ENCODE data around the gene GLP1R. TPM values are rescaled to one million over a fixed set of nuclear protein-coding genes. Genes with fewer than 3 reads are reported as not detected.

Gene GLP1R
- total RNA-seq, 4 donors from 2014 or later, result not detected

DNA sequence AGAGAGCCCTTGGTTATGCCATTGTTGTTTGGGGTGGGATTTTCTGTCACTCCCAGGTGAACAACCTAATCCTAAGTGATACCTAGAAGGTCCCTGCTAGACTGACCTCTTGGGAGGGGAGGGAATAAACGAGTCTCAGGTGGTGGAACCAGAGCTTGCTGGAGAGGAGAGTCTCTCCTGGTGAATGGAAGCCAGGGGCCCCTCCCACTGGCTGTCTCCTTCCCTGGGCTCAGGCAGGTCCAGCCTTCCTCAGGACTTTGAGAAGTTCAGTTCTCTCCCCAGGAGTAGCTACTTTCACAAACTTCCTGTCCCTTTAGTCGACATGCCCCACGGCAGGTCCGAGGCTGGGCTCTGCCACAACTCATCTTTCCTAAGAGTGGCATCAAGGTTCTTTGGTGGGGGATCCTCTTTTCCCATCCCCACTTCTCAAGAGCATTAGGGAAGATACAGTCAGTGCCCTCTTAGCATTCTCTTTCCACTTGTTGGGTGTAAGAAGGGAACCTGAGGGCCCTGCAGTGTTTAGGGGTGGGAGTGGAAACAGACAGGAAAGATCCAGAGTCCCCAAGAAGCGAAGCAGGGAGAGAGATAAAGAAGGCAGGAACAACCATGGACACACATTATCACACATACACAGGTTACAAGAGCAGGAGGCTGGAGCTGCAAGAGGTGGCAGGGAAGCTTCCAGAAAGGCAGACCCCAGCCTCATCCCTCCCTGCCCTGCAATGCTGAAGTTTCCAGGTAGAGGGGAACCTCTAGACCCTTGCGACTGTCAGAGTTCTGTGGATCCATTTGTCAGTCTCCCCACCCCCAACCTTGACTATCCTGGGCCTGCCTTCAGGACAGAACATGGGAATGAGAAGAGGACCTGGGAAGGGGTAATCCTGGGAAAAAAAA is 900 bp upstream of the GLP1R start:
- intact Hi-C loops (cut with DNase I), result no loop called here
- 79% methylated on average over 4 of the region's 6 CpGs for WGBS
- Histone ChIP-seq H3K4me3 (no peak overlapping the region), H3K36me3 (no peaks in the 10 kb centered on the region), H3K27ac (replicated peaks in 1 of 4) (no peak overlapping the region), H3K27me3 (peaks cover 4 to 55% (median 23%) of the 10 kb centered on the region in 4 donors), H3K9me3 (no peaks in the 10 kb centered on the region), H3K4me1 (peaks cover 4 to 13% (median 10%) of the 10 kb centered on the region in 4 donors)
- TF ChIP-seq POLR2A (IDR thresholded peaks at IDR 0.05; ENCODE audit: low read depth) (no peak), POLR2AphosphoS5 (IDR thresholded peaks at IDR 0.05) (no peak), EP300 (IDR thresholded peaks at IDR 0.05) (no peak), CTCF (IDR thresholded peaks at IDR 0.05) (no peak)
- DNase-seq (ENCODE audit: extremely low spot score), result no peak

DNA sequence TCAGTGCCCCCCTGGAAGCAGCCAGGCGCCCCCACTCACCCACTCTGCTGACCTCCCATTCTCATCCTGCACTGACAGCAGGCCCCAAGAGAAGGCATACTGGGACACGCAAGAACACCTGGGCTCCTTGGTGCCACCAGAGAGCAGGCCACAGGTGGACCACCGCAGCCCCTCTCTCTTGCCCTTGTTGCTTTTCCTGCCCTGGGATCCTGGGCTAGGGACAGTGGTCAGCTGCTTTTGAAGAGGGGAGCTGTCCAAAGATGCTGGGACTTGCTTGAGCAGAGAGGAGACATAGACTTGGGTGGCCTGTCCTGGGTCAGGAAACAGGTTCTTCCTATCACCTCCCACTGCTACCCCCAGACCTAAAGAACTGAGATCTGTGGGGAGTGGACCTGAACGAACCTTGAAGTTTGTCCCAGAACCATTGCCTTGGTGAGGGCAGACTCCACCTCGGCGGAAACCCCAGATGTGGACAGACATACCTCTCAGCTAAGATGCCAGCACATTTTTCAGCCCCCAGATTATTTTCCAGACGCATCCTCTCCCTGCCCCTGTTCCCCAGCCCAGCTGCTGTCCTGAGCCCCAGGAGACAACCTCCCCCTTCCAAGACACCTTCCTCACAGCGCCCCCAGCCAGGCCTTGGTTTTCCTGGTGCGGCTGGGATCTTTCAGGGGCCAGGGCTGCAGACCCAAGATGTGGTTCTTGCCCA is 1.1 kb downstream of the GLP1R start:
- Histone ChIP-seq H3K4me3 (no peak overlapping the region), H3K27me3 (peaks cover 4 to 61% (median 23%) of the 10 kb centered on the region in 4 donors), H3K36me3 (no peaks in the 10 kb centered on the region), H3K27ac (replicated peaks in 1 of 4) (no peak overlapping the region), H3K9me3 (no peaks in the 10 kb centered on the region), H3K4me1 (peaks cover 4 to 13% (median 10%) of the 10 kb centered on the region in 4 donors)
- TF ChIP-seq POLR2AphosphoS5 (IDR thresholded peaks at IDR 0.05) (no peak), EP300 (IDR thresholded peaks at IDR 0.05) (no peak), CTCF (IDR thresholded peaks at IDR 0.05) (no peak), POLR2A (IDR thresholded peaks at IDR 0.05; ENCODE audit: low read depth) (no peak)
- DNase-seq (ENCODE audit: extremely low spot score), result no peak
- intact Hi-C loops (cut with DNase I), result no loop called here
- WGBS, result 84% methylated on average over 8 of the region's 9 CpGs

- no peak overlapping the region for H3K4me3 ChIP-seq
- no peak for DNase-seq (ENCODE audit: extremely low spot score)
- no peaks in the 10 kb centered on the region for H3K9me3 ChIP-seq
- no peak overlapping the region for H3K27ac ChIP-seq (replicated peaks in 1 of 4)
- H3K36me3 ChIP-seq, result no peaks in the 10 kb centered on the region
- 88% methylated on average over 5 of the region's 5 CpGs for WGBS
- TF ChIP-seq POLR2A (IDR thresholded peaks at IDR 0.05; ENCODE audit: low read depth), result no peak
- TF ChIP-seq EP300 (IDR thresholded peaks at IDR 0.05), result no peak
- TF ChIP-seq POLR2AphosphoS5 (IDR thresholded peaks at IDR 0.05), result no peak
- TF ChIP-seq CTCF (IDR thresholded peaks at IDR 0.05), result no peak
- intact Hi-C loops (cut with DNase I), result no loop called here
- peaks cover 4 to 13% (median 10%) of the 10 kb centered on the region in 4 donors for H3K4me1 ChIP-seq
- H3K27me3 ChIP-seq, result peaks cover 4 to 63% (median 23%) of the 10 kb centered on the region in 4 donors
These were observed 2.0 kb downstream of the GLP1R start for GRCh38 chr6:39050453-39051112.

DNA sequence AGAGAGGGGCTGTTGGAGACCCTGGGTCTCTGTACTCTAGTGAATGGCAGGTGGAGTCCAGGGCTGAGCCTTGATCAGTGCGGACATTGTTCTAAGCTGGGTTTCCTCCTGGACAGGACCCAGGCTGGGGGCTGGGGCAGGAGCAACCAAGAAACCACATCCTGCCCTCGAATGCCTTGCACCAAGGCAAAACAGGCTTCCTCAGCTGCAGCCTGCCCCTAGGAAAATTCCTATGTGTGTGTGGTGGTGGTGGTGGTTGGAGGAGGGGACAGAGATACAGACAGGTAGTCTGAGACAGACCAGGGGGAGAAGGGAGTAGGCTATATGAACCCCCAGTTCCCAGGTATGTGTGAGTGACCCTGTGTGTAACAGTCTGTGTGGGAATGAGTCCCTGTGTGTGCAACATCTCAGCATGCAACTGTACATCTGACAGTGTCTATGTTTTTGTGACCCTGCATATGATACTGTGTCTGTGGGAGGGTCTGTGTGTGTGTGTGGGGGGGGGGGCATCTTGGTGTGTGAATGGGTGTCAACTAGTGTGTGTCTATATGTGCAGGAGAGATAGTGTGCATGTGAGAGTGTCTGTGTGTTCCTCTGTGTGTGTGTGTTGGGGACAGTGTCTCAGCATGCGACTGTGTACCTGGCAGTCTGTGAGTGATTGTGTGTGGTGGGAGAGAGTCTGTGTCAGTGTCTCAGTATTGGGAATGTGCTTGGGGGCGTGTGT is 3.0 kb downstream of the GLP1R start:
- DNase-seq (ENCODE audit: extremely low spot score), result no peak
- H3K4me1 ChIP-seq, result peaks cover 4 to 13% (median 10%) of the 10 kb centered on the region in 4 donors
- H3K27ac ChIP-seq (replicated peaks in 1 of 4), result no peak overlapping the region
- no peak overlapping the region for H3K4me3 ChIP-seq
- H3K9me3 ChIP-seq, result no peaks in the 10 kb centered on the region
- TF ChIP-seq CTCF (IDR thresholded peaks at IDR 0.05), result no peak
- no peak for TF ChIP-seq POLR2AphosphoS5 (IDR thresholded peaks at IDR 0.05)
- TF ChIP-seq POLR2A (IDR thresholded peaks at IDR 0.05; ENCODE audit: low read depth), result no peak
- no peak for TF ChIP-seq EP300 (IDR thresholded peaks at IDR 0.05)
- 61% methylated on average over 4 of the region's 4 CpGs for WGBS
- H3K27me3 ChIP-seq, result peaks cover 4 to 57% (median 23%) of the 10 kb centered on the region in 4 donors
- H3K36me3 ChIP-seq, result no peaks in the 10 kb centered on the region
- intact Hi-C loops (cut with DNase I), result no loop called here

Data from esophagus muscularis mucosa (tissue), 4 donors.